ENCODE measurements around the gene DNAH2. TPM values are rescaled to one million over a fixed set of nuclear protein-coding genes. Genes with fewer than 3 reads are reported as not detected.

The DNAH2 gene
- total and polyA plus RNA-seq, 2 donors (not counting 3 experiments of a cell fraction or from before 2014, with no cell fraction given), result 0.10 to 0.11 TPM

GRCh38 chr17:7842380-7843256, 125.1 kb downstream of the DNAH2 start:
- Histone ChIP-seq H3K4me1 (ENCODE audit: control insufficient read depth, extremely low read depth, insufficient read depth, low read length) (peaks cover 21% of the 10 kb centered on the region), H2AFZ (ENCODE audit: low read depth, low read length) (no peak overlapping the region), H3K4me2 (ENCODE audit: insufficient read depth, low read length) (peak overlapping the region; percentile 62), H4K20me1 (replicated peaks; ENCODE audit: control insufficient read depth, extremely low read depth, insufficient read depth, low read length) (no peaks in the 10 kb centered on the region), H3K9me1 (replicated peaks; ENCODE audit: control insufficient read depth, extremely low read depth, insufficient read depth, low read length) (no peaks in the 10 kb centered on the region), H3K4me3 (replicated peaks in 1 of 3; ENCODE audit: insufficient read depth in 1 of 3, low read depth in 1 of 3, low read length in 3 of 3) (peak overlapping the region; percentile 39 to 71 (median 58)), H3K36me3 (ENCODE audit: control insufficient read depth in 2 of 2, extremely low read depth in 1 of 2, insufficient read depth in 2 of 2, low read length in 2 of 2) (peaks cover 0 to 16% of the 10 kb centered on the region in 2 experiments), H3K9me3 (replicated peaks; ENCODE audit: control insufficient read depth, insufficient read depth, low read length) (no peaks in the 10 kb centered on the region), H3K27ac (ENCODE audit: insufficient read depth, low read depth, low read length) (peak overlapping the region; percentile 99), H3K9ac (replicated peaks; ENCODE audit: extremely low read depth, insufficient read depth, low read length) (peak overlapping the region; percentile 99), H3K27me3 (ENCODE audit: control insufficient read depth in 2 of 2, insufficient read depth in 2 of 2, low read length in 2 of 2) (no peaks in the 10 kb centered on the region), H3K79me2 (ENCODE audit: control insufficient read depth, insufficient read depth, low read length) (peaks cover 10% of the 10 kb centered on the region)
- POLR2A ChIA-PET, result interaction anchor here (1.1 to 2.0 kb wide), 2 partner anchors 13 to 15 kb away, joined by 4 to 12 read pairs; partner anchors contain the start of genes CYB5D1 and NAA38
- intact Hi-C loops (cut with micrococcal nuclease) (loop anchor here (1.0 to 10.0 kb wide), 5 partner anchors 9 to 280 kb away; partner anchors contain the start of genes FXR2, HES7, TP53 and WRAP53), dilution Hi-C loops (cut with MboI; ENCODE audit: extremely low pct_ligation_motif_present, low sequenced_read_pairs) (no loop called here)
- DNase-seq (ENCODE audit: low read depth, low spot score), result peak; percentile 95
- FAIRE-seq, result peak; percentile 98
- BruUV-seq (replicated peaks), result TSS peak; percentile 50
- TF ChIP-seq FOS (IDR thresholded peaks at IDR 0.05; ENCODE audit: borderline replicate concordance, insufficient read depth, low read length) (peak; percentile 91), JUN (IDR thresholded peaks at IDR 0.05; ENCODE audit: borderline replicate concordance, insufficient read depth, insufficient read length, low read depth) (peak; percentile 73), POLR2A (IDR thresholded peaks at IDR 0.05; ENCODE audit: low read depth, low read length) (no peak), MYC (IDR thresholded peaks at IDR 0.05; ENCODE audit: low read depth, low read length) (no peak), GATA2 (IDR thresholded peaks at IDR 0.05; ENCODE audit: insufficient read depth, insufficient read length, low read depth, low read length) (no peak), POLR2AphosphoS5 (IDR thresholded peaks at IDR 0.05; ENCODE audit: insufficient read depth, low read depth, low read length) (peak; percentile 41), EZH2 (IDR thresholded peaks at IDR 0.05; ENCODE audit: borderline replicate concordance, low read depth, low read length, severe bottlenecking) (no peak)
- TF ChIP-seq, protein P1, sequence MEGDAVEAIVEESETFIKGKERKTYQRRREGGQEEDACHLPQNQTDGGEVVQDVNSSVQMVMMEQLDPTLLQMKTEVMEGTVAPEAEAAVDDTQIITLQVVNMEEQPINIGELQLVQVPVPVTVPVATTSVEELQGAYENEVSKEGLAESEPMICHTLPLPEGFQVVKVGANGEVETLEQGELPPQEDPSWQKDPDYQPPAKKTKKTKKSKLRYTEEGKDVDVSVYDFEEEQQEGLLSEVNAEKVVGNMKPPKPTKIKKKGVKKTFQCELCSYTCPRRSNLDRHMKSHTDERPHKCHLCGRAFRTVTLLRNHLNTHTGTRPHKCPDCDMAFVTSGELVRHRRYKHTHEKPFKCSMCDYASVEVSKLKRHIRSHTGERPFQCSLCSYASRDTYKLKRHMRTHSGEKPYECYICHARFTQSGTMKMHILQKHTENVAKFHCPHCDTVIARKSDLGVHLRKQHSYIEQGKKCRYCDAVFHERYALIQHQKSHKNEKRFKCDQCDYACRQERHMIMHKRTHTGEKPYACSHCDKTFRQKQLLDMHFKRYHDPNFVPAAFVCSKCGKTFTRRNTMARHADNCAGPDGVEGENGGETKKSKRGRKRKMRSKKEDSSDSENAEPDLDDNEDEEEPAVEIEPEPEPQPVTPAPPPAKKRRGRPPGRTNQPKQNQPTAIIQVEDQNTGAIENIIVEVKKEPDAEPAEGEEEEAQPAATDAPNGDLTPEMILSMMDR (IDR thresholded peaks at IDR 0.05; ENCODE audit: extremely low read depth in 1 of 2, insufficient read depth in 1 of 2, low read depth in 1 of 2, low read length in 2 of 2), result no peak
- TF ChIP-seq, protein P2, sequence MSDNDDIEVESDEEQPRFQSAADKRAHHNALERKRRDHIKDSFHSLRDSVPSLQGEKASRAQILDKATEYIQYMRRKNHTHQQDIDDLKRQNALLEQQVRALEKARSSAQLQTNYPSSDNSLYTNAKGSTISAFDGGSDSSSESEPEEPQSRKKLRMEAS (IDR thresholded peaks at IDR 0.05; ENCODE audit: insufficient read depth, insufficient read length), result no peak
- CTCF ChIA-PET, result interaction anchor here (0.6 to 1.8 kb wide), 5 partner anchors 8 to 99 kb away, joined by 3 to 7 read pairs (median 3); partner anchors contain the start of gene NAA38
